BJ (cell line): ENCODE measurements around the gene LRRC73. TPM values are rescaled to one million over a fixed set of nuclear protein-coding genes. Genes with fewer than 3 reads are reported as not detected.
"Not testable (repeated sequence)": the region's sequence is repeated elsewhere in the genome, so short reads cannot be mapped to it uniquely, and the experiment has no call there.

Experiments
- CTCF ChIA-PET: fragments of 350-600 bp; formaldehyde crosslinking; extraction: SDS; loops from one replicate; lab custom pipeline; 2021; ENCODE audit warnings: antibody characterized with exemption, inconsistent platforms; lab: Yijun Ruan, JAX
- POLR2A ChIA-PET: fragments of 300-600 bp; sonication (Branson Sonifier 250); formaldehyde crosslinking; extraction: SDS; loops from one replicate; lab custom pipeline; 2021; ENCODE audit warnings: antibody characterized with exemption; lab: Charles Lee
- DNase-seq: peaks from one replicate; pipeline ENCODE4 v3.0.0-alpha.2; 2011; ENCODE audit warnings: low read depth
- H3K27me3 ChIP-seq: 2 replicates; pipeline ENCODE4 v1.6.0; 2011; ENCODE audit warnings: low read length; ENCODE audit not compliant: control insufficient read depth, insufficient read depth
- H3K36me3 ChIP-seq: 2 replicates; pipeline ENCODE4 v1.5.1; 2011; ENCODE audit warnings: low read length; ENCODE audit not compliant: control insufficient read depth, insufficient read depth
- H3K4me3 ChIP-seq: 2 replicates; pipeline ENCODE4 v1.5.1; 2011; ENCODE audit warnings: low read depth, mild to moderate bottlenecking, control low read depth, low read length
- polyA minus RNA-seq: library from RNA; depleted of rRNA, polyadenylated mRNA; stranded (reverse); fragments of >200 nt; gene quantifications from 2 replicates; pipeline ENCODE4 v1.2.3, GENCODE V29; 2011; rRNA and poly(A)+ RNA removed
- polyA plus RNA-seq: library from polyadenylated mRNA; depleted of rRNA; stranded (reverse); fragments of >200 nt; gene quantifications from 2 replicates; pipeline ENCODE4 v1.2.3, GENCODE V29; 2011; rRNA removed
- TF ChIP-seq, protein P1 (sequence below): IDR thresholded peaks from 2 replicates; pipeline ENCODE4 v1.5.1; 2011; ENCODE audit warnings: low read depth, mild to moderate bottlenecking, control low read depth, inconsistent platforms, low read length, moderate library complexity; ENCODE audit not compliant: insufficient read depth

Gene LRRC73, protein sequence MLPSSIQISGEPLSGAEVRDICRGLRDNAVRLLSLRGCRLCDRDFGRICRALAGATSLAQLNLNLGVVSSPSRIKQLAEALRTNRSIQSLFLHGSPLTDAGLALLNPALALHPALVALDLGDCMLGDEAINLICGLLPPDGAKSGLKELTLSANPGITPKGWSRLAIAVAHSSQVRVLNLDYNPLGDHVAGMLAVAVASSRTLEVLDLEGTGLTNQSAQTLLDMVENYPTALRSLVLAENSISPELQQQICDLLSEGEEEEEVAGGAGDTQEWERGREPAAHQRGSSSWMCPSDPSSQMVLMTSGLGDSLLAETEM
- 0.15 and 0.33 TPM in 2 replicates for polyA plus RNA-seq
- polyA minus RNA-seq = 0.28 and 0.46 TPM in 2 replicates

DNA sequence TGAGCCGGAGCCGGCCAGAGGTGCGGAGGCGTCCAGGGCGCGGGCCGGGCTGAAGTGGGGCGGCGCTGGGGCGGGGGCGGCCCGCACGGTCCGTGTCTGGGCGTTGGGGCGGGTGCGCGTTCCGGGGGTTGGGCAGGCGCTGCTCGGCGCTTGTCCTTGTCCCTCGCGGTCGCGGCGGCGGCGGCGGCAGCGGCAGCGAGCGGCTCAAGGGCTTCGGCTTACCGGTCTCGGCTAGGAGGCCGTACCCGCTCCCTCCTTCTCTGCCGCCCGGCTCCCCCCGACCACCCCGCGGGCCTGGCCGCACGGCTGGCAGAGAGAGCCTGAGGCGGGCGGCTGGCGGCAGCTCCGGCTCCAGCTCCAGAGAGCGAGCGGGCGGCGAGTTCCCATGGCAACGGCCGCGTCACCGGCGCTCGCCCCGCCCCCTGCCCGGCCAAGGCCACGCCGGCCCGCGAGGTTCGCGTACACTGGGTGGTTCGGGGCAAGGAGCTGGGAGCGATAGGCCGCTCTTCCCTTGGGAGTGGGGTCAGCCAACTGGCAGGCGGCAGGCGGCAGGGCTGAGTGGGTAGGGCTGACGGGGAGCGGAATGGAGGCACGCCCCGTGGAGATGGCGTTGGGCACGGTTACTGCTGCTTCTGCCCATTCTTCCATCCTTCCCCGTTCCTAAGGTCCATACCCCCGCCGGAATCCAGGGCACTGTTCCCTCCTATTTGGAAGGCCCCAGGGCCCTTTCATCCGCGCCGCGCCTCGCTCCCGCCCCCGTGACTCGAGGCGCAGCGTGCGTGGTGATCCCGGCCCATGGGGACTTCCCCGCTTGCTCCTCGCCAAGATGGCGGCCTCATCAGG is at the start of gene LRRC73:
Gene LRRC73, minus strand, starts transcription at position 363 of the 843 bp plus-strand sequence. CDS start 561 bp downstream, outside the sequence.
- peaks cover 34% of the 10 kb centered on the region for H3K36me3 ChIP-seq
- CTCF ChIA-PET = interaction anchor here (0.6 to 12.0 kb wide), 5 partner anchors 17 to 247 kb away, joined by 3 to 136 read pairs (median 8); partner anchors contain the start of gene DLK2
- TF ChIP-seq, protein P1, sequence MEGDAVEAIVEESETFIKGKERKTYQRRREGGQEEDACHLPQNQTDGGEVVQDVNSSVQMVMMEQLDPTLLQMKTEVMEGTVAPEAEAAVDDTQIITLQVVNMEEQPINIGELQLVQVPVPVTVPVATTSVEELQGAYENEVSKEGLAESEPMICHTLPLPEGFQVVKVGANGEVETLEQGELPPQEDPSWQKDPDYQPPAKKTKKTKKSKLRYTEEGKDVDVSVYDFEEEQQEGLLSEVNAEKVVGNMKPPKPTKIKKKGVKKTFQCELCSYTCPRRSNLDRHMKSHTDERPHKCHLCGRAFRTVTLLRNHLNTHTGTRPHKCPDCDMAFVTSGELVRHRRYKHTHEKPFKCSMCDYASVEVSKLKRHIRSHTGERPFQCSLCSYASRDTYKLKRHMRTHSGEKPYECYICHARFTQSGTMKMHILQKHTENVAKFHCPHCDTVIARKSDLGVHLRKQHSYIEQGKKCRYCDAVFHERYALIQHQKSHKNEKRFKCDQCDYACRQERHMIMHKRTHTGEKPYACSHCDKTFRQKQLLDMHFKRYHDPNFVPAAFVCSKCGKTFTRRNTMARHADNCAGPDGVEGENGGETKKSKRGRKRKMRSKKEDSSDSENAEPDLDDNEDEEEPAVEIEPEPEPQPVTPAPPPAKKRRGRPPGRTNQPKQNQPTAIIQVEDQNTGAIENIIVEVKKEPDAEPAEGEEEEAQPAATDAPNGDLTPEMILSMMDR = no peak
- peak within 1 kb of the TSS; percentile 61 for H3K4me3 ChIP-seq
- POLR2A ChIA-PET = interaction anchor here (0.6 kb wide), 1 partner anchor 505 kb away, joined by 5 read pairs; no protein-coding TSS in a partner anchor
- no peak for DNase-seq
- no peaks in the 10 kb centered on the region for H3K27me3 ChIP-seq

GRCh38 chr6:43559328-43559727 is 49.2 kb upstream of the LRRC73 start:
- peaks cover 11% of the 10 kb centered on the region for H3K36me3 ChIP-seq
- CTCF ChIA-PET = no interaction called here
- POLR2A ChIA-PET = no interaction called here
- H3K27me3 ChIP-seq = no peaks in the 10 kb centered on the region
- TF ChIP-seq, protein P1 = no peak
- no peak for DNase-seq
- H3K4me3 ChIP-seq = no peak overlapping the region

- CTCF ChIA-PET, POLR2A ChIA-PET, DNase-seq, H3K27me3 ChIP-seq, H3K4me3 ChIP-seq: not testable (repeated sequence)
- H3K36me3 ChIP-seq = peaks cover 14% of the 10 kb centered on the region
Measured at GRCh38 chr6:43557620-43558019, 47.5 kb upstream of the LRRC73 start.

DNA sequence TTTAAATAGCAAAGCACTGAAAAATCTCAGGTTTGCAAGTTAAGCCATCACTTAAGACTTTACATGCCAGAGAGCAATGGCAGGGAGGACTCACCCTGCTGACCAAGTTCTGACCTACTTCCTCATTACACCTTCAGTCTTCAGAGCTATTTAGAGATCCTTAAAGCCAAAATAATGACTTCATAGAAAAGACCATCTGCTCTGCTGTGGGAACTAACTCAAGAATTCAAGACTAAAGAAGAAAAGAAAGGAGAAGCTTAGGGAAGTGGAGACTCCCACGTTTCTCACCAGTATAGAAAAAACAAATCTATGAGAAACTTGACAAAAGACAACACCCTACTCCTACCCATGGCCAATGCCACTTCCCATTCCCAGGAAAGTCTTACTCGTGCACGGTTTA is 37.1 kb upstream of the LRRC73 start:
- no peak overlapping the region for H3K4me3 ChIP-seq
- no peak for DNase-seq
- TF ChIP-seq, protein P1 = no peak
- CTCF ChIA-PET = interaction anchor here (0.9 kb wide), 1 partner anchor 15 kb away, joined by 3 read pairs; no protein-coding TSS in a partner anchor
- POLR2A ChIA-PET = no interaction called here
- H3K27me3 ChIP-seq = no peaks in the 10 kb centered on the region
- H3K36me3 ChIP-seq = peaks cover 11% of the 10 kb centered on the region

GRCh38 chr6:43544461-43544860 is 34.3 kb upstream of the LRRC73 start:
- CTCF ChIA-PET = no interaction called here
- no peak for DNase-seq
- TF ChIP-seq, protein P1 = no peak
- Histone ChIP-seq H3K27me3 (no peaks in the 10 kb centered on the region), H3K4me3 (no peak overlapping the region), H3K36me3 (peaks cover 5% of the 10 kb centered on the region)
- POLR2A ChIA-PET = interaction anchor here (0.6 kb wide), 1 partner anchor 1380 kb away, joined by 3 read pairs; no protein-coding TSS in a partner anchor
